ENCODE data around the gene GATB.

DNA sequence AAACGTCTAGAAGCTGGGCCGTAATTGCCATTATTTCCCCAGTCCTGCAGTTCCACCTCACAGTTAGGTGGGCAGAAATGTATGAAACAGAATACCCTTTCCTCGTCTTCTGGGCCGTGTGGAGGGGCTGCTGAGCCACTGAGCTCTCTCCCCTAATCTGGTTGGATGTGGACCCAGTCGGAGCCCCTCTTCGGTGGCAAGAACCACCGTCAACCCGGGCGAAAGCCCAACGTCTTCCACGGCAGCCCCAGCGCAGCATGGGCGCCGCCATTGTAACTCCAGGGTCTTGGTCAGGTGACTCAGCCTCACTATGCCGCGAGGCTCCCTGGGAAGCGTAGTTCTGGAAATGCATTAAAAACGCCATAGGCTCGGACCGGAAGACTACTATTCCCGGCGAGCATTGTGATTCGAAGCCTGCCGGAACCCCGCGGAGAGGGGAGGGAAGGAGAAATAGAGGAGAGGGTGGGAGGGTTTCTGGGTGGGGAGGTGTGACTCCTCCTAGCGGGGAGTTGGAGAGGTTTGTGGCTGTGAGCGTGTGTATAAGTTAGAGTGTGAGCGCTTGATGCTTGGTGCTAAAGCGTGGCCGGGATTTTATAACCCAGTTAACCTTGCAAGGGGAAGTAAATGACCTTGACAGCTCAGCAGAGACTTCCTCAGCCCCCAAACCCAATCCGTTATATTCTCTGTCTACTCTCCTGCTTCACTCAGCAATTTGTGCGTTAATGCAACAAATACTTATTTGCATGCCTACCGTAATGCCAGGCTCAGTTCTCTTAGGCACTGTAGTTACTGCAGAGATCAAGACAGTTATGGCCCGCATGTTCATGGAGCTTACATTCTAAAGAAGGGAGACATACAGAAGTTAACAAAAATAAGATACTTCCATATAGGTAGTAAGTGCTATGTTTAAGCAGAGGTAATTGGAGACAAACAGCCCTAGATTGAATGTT, at the start of gene GATB:
- TF ChIP-seq POLR2A (IDR thresholded peaks at IDR 0.05; ENCODE audit: low read length) (peak; percentile 82), GATA1 (IDR thresholded peaks at IDR 0.05; ENCODE audit: low read depth, low read length) (no peak)
